Left lung (tissue), 10 donors: ENCODE data around the gene SCUBE1. TPM values are rescaled to one million over a fixed set of nuclear protein-coding genes. Genes with fewer than 3 reads are reported as not detected.
A peak's percentile ranks its signal among the peaks of the same experiment; 100 is the strongest.

Source experiments
- ATAC-seq: fragments of 200-7000 bp; cut with Tn5 transposase; one replicate; pipeline ENCODE4 v1.9.1; 2020; ENCODE audit warnings: moderate library complexity
- DNase-seq, 4 donors: peaks; one replicate each; pipeline ENCODE4 v3.0.0-alpha.2; 2013 to 2020
- H3K27ac ChIP-seq, 2 donors: fragments of 200-600 bp; sonication (generic) in 1 of 2; one replicate each; pipeline versions ENCODE4 v1.5.0 to v1.8.0; 2020 to 2021
- H3K27me3 ChIP-seq, 2 donors: fragments of 200-600 bp; sonication (generic) in 1 of 2; one replicate each; pipeline versions ENCODE4 v1.5.0 to v1.8.0; 2020 to 2021
- H3K36me3 ChIP-seq, 2 donors: fragments of 200-600 bp; sonication (generic) in 1 of 2; one replicate each; pipeline versions ENCODE4 v1.5.0 to v1.8.0; 2020 to 2021
- H3K4me1 ChIP-seq, 2 donors: fragments of 200-600 bp; one replicate each; pipeline ENCODE4 v1.8.0; 2021
- H3K4me3 ChIP-seq, 2 donors: fragments of 200-600 bp; sonication (generic) in 1 of 2; one replicate each; pipeline versions ENCODE4 v1.5.0 to v1.8.0; 2020 to 2021; ENCODE audit warnings: mild to moderate bottlenecking in 1 of 2
- H3K9me3 ChIP-seq, 2 donors: fragments of 200-600 bp; sonication (generic) in 1 of 2; one replicate each; pipeline versions ENCODE4 v1.5.0 to v1.8.0; 2020 to 2021
- CTCF ChIP-seq, 2 donors: fragments of 200-600 bp; sonication (generic) in 1 of 2; IDR thresholded peaks; one replicate each; pipeline versions ENCODE4 v1.5.0 to v1.8.0; 2021; ENCODE audit warnings: antibody characterized with exemption in 2 of 2
- intact Hi-C, 2 donors: fragments of 100-400 bp; cut with DNase I; formaldehyde crosslinking; loops; one replicate each; pipeline versions ENCODE4 v1.11.2 to v1.14.2; 2022
- polyA plus RNA-seq, 6 donors: library from polyadenylated mRNA; unstranded; fragments of 120-200 nt; gene quantifications; one replicate each; pipeline ENCODE4 v1.2.1, GENCODE V29; 2013; ENCODE audit not compliant: insufficient read length in 6 of 6
- total RNA-seq, 2 donors: library from RNA; stranded (reverse); fragmentation: NEBNext Ultra II Directional; extraction: Animal tissue kit (Norgen Biotek cat#: 25700); gene quantifications; one replicate each; pipeline ENCODE4 v1.2.1, GENCODE V29; 2021
- donor health status: DM: no; HTN: yes; CAD: no.
- donor health status: DM: no; HTN: no; CAD: no.

SCUBE1 gene
- total and polyA plus RNA-seq, 8 donors = 1.1 to 5.0 (median 2.0) TPM

GRCh38 chr22:43198936-43199335, 144.2 kb downstream of the SCUBE1 start:
- H3K9me3 ChIP-seq = no peaks in the 10 kb centered on the region
- intact Hi-C loops = no loop called here
- no peak overlapping the region for H3K27ac ChIP-seq
- TF ChIP-seq CTCF (IDR thresholded peaks at IDR 0.05) = no peak
- H3K4me3 ChIP-seq = no peak overlapping the region
- no peaks in the 10 kb centered on the region for H3K36me3 ChIP-seq
- no peaks in the 10 kb centered on the region for H3K4me1 ChIP-seq
- peaks cover 0 to 6% of the 10 kb centered on the region in 2 donors for H3K27me3 ChIP-seq
- DNase-seq = peak in 1 of 4 donors; percentile 28
- ATAC-seq = no peak

GRCh38 chr22:43198126-43198525, 145.0 kb downstream of the SCUBE1 start:
- Histone ChIP-seq H3K4me1 (no peaks in the 10 kb centered on the region), H3K27ac (no peak overlapping the region), H3K36me3 (no peaks in the 10 kb centered on the region), H3K9me3 (no peaks in the 10 kb centered on the region), H3K27me3 (peaks cover 0 to 6% of the 10 kb centered on the region in 2 donors), H3K4me3 (no peak overlapping the region)
- intact Hi-C loops = no loop called here
- TF ChIP-seq CTCF (IDR thresholded peaks at IDR 0.05) = no peak
- peak in 1 of 4 donors; percentile 31 for DNase-seq
- no peak for ATAC-seq

GRCh38 chr22:43197271-43197941, 145.8 kb downstream of the SCUBE1 start:
- H3K9me3 ChIP-seq = no peaks in the 10 kb centered on the region
- H3K36me3 ChIP-seq = no peaks in the 10 kb centered on the region
- intact Hi-C loops = no loop called here
- no peaks in the 10 kb centered on the region for H3K4me1 ChIP-seq
- H3K27me3 ChIP-seq = peaks cover 0 to 6% of the 10 kb centered on the region in 2 donors
- DNase-seq (peak in 1 of 4 donors; percentile 66), ATAC-seq (peak; percentile 57)
- H3K4me3 ChIP-seq = no peak overlapping the region
- no peak overlapping the region for H3K27ac ChIP-seq
- no peak for TF ChIP-seq CTCF (IDR thresholded peaks at IDR 0.05)

- intact Hi-C loops = no loop called here
- no peak for TF ChIP-seq CTCF (IDR thresholded peaks at IDR 0.05)
- H3K9me3 ChIP-seq = no peaks in the 10 kb centered on the region
- no peaks in the 10 kb centered on the region for H3K36me3 ChIP-seq
- ATAC-seq = no peak
- H3K27ac ChIP-seq = no peak overlapping the region
- no peak for DNase-seq
- H3K4me1 ChIP-seq = peaks cover 0 to 4% of the 10 kb centered on the region in 2 donors
- no peak overlapping the region for H3K4me3 ChIP-seq
- H3K27me3 ChIP-seq = no peaks in the 10 kb centered on the region
Measured at GRCh38 chr22:43191831-43192230, 151.3 kb downstream of the SCUBE1 start.

- intact Hi-C loops = no loop called here
- no peak for TF ChIP-seq CTCF (IDR thresholded peaks at IDR 0.05)
- no peak for ATAC-seq
- no peaks in the 10 kb centered on the region for H3K36me3 ChIP-seq
- peaks cover 10 to 27% of the 10 kb centered on the region in 2 donors for H3K4me1 ChIP-seq
- H3K27me3 ChIP-seq = no peaks in the 10 kb centered on the region
- H3K27ac ChIP-seq = no peak overlapping the region
- H3K9me3 ChIP-seq = no peaks in the 10 kb centered on the region
- no peak overlapping the region for H3K4me3 ChIP-seq
- DNase-seq = peak in 1 of 4 donors; percentile 16
Measured at GRCh38 chr22:43188829-43189545, 154.2 kb downstream of the SCUBE1 start.
